A204.1 (cell line): ENCODE measurements around the gene CHCHD5.

Experiments
- FAIRE-seq: peaks from 2 replicates; lab custom pipeline; 2012; peaks lifted over from hg19 to GRCh38; lab: Jason Lieb, UNC

Gene CHCHD5

DNA sequence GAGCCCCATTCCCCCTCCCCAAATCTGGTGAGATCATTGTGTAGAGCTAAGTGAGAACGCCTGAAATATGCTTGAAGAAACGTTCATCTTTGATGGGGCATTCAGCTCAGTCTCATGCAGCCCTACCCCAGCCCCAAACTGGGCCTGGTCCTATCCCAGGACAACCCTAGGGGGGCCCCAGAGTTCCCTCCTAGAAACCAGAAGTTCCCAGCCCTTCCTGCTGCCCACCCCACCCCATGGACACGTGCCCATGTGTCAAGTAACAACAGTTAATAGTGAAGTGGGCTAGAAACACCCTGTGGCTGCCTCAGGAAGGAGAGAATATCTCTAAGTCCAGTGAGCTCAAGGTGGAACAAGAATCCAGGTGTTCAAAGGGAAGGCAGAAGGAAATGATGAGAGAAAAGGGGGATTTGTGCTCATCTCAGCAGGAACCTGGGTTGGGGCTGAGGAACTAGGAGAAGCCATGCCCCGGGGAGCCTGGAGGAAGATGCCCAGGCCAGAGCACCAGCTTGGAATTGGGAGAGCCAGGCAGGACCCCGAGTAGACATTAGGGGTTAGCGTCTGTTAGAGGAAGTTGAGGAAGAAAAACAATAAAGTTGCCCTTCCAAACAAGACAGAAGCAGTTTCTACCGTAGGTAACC lies 41.2 kb downstream of the CHCHD5 start:
- no peak for FAIRE-seq

DNA sequence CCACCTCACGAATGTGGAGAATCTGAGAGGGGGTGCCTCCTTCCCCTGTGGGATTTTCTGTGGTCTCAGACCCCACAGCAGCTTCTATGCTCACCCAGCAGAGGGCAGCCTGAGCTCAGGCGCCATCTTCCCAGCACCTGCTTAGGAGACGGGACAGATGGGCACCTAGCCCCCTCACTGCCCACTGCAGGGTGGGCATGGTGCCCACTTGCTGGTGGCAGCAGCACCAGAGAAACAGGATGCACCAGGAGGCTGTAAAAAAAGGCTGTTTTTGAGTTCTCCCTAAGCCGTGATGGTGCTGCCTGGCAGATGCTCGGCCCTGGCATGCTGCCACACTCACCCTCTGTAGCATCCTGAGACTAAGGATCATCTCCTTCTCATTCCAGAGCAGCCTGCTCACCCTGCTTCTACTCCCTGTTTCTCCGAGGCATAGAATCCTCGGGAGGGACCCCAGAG lies 42.2 kb downstream of the CHCHD5 start:
- FAIRE-seq = no peak

DNA sequence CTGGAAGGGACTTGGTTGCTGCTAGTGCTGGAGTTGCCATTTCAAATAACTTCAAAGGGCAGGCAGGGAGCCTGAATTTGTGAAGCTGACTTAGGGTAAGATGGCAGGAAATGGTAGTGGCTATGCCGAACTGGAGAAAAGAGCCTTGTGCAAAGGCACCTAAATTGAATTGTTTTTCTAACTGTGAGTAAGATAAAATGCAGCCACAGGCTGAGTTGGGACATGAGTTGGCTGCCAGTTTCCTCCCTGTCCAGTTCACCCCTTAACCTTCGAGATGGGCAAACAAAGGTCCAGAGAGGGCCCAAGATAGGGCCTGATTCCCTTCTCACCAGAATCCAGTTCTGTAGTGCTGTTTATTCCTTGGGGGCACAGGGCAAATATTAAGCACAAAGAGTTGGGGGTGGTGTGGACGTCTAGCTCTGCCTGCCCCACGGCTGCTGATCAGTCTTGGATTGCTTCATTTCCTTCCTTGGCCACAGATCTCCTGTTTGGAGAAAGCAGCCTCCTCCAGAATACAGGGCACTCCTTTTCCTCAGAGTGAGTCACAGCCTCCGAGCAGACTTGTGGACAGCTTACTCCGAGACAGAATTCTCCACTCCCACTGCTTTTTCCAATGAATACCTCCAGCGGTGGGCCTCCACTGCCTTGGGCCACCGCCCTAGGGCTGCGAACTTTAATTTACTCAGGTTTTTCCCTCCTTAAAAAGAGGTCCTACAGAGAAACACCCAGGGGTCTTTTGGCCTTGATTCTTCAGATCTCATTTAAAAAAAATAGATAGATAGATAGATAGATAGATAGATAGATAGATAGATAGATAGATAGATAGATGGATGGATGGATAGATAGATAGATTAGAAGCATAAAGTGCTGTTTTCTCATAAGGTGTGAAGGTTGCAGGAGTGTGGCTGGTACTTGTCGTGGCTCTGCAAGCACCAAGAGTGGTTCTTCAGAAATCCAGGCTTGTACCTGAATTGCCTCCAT lies 42.9 kb downstream of the CHCHD5 start:
- FAIRE-seq = no peak

DNA sequence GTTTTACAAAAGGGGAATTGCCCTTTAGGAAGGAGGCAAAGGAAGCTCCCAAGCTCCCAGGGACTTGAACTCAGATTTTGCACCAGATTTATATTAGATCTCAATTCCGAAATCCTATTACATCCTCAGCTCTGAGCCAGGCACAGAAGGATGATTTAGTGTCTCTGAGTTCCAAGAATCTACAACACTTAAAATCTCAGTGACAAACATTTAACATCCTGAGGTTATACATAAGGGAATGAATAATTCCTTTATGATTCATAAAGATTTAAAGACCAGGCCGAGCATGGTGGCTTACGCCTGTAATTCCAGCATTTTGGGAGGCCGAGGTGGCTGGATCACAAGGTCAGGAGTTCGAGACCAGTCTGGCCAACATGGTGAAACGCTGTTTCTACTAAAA lies 44.8 kb downstream of the CHCHD5 start:
- no peak for FAIRE-seq

DNA sequence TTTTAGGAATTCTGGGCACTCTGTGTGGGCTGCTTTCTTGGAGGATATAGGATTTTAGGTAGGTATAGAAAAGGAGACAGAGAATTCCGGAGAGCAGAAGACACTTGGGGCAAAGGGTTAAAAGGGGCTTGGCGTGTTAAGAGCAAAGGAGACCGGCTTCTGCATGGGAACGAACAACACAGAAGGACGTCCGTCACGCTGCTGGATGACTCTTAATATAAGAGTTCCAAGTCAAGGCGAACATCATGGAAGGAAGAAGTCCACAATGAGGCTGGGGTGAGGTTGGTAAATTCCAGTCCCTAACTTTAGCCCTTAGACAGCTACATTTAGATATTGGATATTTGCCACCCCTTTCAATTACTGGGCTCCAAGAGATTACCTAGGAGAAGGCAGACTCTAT lies 45.4 kb downstream of the CHCHD5 start:
- no peak for FAIRE-seq

DNA sequence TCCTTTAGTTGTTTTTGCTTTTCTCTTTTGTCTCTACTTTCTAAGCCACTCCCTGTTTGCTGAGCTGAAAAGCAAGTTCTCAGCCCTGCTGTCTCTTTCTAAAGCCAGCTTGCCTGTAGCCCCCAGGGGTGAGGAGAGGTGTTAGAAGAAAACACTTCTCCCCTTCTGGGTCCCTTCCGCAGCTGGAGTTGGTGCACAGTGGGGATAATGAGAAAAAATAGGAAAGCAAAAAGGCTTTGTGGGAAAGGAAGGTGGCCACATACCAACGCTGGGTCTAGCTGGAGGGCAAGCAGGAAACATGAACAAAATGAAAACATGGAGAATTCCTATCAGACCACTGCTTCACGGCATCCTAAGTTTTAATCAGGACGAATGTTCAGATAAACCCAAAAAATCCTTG lies 45.9 kb downstream of the CHCHD5 start:
- no peak for FAIRE-seq

DNA sequence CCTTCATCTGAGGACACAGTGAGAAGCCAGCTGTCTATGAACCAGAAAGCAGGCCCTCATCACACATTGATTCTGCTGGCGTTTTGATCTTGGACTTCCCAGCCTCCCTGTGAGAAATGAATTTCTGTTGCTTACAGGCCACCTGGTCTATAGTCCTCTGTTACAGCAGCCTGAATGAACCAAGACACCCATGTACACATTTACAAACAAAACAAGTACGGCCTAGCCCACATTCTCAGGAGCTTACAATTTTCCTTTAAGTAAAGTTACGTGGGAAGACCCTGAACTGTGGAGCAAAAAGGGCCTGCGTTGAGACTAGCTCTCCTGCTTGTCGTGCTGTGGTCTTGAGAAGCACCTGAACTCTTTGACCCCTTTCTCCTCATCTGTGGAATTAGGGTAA lies 49.3 kb downstream of the CHCHD5 start:
- no peak for FAIRE-seq

DNA sequence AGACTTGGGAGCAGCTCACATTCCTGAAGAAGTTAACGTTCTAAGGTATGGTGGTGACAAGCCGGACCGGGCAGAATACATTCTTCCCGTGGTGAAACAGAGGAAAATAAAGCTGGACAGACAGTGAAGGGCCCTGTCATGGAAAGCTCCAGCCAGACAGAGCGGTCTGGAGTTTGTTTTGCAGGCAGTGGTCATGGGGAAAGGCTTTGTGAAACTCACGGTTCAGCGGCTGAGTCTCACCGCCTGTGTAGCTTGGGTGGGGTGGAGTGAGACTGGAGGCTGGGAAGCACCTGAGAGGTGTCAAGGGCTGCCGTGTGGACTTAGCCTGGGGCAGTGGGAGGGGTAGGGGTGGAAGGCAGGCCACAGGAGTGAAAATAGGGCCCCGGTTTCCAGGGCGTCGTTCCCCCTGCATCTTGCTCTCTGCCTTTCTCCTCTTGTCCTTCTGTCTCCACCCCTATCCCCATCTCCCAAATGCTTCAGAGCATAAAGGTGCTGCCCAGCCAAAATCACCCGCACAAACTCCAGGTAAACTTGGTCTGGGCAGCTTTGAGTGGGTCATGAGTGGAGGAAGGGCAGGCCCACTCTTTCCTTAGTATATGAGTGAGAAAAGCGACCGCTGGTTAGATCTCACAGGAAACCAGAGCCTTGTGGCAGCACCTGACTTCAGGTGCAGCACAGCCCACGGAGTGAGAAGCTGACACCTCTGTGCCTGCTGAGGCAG lies 49.9 kb downstream of the CHCHD5 start:
- FAIRE-seq = no peak

DNA sequence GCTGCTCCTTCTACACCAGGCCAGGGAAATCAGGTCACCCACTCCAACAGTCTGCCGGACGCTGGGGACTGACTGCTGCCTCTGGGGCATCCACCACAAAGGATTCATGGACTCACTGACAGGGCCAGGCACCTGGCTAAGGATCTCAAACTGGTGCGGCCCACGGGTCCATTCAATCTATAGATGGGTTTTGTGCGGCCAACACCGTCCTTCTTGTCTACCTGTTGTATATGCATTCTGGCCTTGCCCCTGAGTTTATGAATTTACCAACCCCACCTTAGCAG lies 50.4 kb downstream of the CHCHD5 start:
- no peak for FAIRE-seq

DNA sequence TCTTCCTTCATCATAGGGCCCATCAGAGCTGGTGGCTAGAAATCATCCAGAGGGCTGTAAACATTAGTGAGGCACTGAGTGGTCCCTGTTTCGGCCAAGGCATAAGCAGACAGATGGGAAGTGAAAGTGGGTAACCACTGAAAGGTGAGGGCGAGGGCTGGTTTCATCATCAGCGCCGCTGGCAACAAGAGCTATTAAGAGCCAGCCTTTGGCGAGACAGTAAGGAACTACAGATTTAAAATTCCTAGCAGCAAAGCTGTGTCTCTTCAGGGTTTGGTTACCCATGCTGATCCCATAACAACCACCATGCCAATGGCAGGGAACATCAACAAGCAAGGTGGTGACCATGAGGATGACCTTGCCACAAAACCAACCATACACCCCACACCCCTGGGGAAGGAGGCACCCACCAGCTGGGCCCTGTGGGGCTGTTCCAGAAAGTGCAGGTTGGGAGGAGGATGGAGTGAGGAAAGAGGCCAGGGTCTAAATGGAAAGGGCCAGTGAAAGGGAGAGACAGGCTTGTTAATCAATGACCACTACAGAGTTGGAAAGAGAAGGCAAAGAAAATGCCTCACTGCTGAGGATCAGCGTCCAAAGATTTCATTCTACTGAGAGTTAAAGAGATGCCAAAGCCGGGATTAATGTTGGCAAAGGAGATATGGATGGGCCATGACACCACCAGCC lies 52.3 kb downstream of the CHCHD5 start:
- no peak for FAIRE-seq

DNA sequence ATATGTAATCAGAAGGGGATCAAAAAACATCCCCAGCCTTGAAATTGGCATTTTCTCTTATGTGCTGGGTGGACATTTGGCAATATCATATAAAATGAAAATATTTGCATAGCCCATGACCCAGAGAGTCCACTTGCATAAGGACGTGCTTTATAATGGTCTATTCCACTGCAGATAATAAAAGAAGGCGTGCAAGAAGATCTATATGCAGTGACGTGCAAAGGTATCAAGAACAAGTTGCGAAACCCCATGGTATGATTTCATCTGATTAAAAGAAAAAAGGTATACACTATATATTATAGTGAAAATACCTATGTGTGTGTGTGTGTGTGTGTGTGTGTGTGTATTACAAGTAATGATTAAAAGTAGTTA lies 52.9 kb downstream of the CHCHD5 start:
- FAIRE-seq = no peak
